HG02981 (cell line): ENCODE data around the gene CHST13.
"Not testable (repeated sequence)": the region's sequence is repeated elsewhere in the genome, so short reads cannot be mapped to it uniquely, and the experiment has no call there.

Experiments used
- ATAC-seq: cut with Tn5 transposase; IDR thresholded peaks from one replicate; pipeline ENCODE4 v1.9.1; 2021; ENCODE audit warnings: mild to moderate bottlenecking, moderate library complexity; ENCODE audit not compliant: unreplicated experiment

CHST13 gene

DNA sequence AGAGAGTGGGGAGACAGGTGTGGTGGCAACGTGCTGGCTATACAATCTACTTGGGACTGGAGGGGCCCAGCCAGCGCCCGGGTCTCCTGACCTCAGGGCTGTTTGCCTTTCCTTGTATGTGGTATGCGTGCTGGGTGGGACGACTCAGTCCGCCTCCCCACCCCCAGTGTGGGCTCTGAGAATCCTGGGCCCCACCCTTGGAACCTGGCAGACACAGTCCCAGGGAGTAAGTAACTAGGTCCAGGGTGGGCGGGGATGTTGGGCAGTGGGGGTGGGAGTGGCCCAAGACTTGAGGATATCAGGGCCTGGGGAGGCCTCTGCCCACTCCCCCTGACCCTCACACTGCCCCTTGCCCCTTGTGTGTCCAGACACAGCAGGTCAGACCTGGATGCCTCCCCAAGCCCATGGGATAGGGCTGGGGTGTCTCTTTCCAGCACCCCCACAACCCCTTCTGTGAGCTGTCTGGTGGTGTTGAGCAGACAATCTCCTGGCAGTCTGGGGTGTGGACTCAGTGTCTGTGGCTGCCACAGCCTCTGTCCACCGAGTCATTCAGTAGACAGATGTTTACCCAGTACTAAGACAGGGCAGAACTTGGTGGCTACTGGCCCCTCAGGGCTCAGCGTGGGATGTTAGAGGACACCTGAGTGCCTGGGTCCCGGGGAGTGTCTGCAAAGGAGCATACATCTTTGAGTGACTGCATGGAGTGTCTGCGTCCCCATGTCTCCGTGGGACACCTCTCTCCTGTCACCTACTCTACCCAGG is 1.3 kb downstream of the CHST13 start:
- ATAC-seq: no peak

DNA sequence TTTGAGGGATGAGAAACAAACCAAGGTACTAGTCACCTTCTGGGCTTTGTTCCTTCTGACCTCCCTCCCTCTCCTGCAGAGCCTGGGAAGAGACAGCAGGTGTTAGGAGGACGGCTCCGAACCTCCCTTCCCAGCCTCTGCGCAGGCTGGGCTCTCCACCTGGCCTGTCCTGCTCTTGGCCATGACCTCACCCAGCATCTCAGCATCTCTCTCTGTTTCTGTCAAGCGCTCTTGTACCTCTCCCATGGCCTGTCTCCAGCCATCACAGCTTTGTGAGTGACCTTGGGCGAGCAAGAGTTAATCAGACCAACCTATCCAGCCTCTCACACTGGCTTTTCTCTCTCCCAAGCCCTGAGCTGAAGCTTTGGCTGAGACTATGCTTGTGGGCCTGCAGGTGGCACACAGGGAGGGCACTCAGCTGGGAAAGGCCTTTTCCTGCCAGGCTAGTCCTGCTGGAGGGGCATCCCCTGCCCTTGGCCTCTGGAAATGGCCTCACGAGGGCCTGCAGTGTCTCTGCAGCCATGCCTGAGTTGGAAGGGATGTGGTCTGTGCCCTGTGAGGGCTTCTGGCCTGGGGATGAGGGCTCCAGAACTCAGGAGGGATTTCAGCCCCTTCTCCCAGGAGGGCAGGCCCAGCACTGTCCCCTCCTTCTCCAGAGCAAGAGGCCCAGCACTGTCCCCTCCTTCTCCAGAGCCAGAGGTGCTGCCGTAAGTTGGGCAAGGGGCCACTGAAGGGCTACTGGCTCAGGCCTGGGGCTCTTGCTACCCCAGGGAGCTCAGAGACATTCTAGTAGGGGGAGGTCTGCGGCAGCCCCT is 2.1 kb downstream of the CHST13 start:
- no peak for ATAC-seq

DNA sequence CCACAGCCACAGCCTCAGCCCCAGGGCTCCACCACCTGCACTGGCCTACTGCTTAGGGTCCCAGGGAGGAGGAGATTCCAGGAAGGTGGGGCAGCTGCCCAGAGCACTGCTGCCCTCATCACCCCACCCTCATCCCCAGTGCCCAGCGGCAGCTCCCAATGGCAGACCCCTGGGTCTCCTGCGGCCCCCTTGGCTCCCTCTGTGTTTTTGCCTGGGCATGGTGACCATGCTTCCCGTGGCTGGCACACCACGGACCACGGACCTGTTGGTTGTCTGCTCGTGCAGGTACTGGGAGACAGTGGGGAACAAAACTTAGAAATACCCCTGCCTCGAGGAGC is 2.7 kb downstream of the CHST13 start:
- no peak for ATAC-seq

DNA sequence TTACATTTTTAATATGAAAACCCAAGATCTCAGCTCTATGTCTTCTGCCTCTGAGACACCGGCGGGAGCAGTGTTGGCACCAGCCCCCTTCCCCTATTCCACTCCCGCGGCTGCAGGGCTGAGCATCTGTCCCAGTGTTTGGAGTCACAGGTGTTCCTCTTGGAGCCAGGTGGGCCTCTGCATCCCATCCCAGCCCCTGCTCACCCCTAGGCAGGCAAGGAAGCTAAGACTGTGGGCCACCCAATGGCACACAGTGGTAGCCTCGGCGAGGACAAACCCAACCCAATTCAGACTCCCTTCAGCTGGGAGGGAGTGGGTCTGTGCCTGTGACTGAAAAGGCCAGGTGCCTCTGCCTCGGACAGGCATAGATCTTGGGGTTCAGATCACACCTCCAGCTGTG is 3.1 kb downstream of the CHST13 start:
- no peak for ATAC-seq

DNA sequence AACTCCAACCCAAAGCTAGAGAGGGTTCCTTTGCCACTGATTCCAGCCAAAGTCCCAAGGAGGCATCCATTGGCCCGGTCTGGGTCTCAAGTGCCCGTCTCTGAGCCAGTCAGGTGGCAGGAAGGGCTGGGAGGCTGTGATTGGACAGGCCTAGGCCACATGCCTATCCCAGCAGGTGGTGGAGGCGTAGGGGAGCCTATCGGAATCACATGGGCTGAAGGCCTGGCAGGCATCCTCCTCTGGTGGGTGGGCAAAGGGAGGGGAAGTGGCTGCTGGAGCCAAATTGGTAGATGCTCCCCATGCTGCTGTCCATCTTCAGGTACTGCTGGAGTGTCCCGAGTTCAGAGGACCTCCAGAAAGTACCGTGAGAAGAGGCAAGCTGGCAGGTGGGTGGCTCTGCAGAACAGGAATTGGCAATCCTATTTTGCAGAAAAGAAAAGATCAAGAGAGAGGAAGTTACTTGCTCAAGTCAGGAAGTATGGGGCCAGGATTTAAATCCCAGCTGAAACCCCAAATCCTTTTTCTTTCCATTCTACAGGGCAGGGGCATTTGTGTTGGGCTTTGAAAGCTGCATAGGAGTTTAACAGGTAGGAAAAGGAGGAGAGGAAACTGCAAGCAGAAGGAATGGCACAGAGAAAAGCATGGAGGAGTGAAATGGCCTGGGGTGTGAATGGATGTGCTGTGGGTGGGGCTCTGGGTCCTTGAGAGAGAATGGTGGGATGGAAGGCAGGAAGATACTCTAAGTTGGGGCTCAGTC is 3.7 kb downstream of the CHST13 start:
- ATAC-seq: no peak

DNA sequence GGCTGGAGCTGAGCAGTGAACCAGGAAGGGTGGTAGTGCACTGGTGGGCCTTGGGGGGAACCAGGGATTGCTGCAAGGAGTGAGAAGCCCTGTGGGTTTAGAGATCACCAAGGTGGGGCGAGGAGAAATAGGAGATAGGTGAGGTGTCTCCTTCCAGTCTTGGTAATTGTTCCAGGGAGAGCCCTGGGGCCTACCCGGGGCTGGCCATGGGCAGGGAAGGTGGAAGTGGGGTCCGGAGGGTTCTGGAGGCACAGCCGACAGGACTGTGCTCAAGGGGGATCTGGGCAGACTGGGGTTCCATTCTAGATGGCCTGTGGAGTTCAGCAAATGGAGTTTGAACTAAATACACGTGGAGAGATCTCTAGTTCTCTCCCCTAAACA is 4.5 kb downstream of the CHST13 start:
- ATAC-seq: no peak

DNA sequence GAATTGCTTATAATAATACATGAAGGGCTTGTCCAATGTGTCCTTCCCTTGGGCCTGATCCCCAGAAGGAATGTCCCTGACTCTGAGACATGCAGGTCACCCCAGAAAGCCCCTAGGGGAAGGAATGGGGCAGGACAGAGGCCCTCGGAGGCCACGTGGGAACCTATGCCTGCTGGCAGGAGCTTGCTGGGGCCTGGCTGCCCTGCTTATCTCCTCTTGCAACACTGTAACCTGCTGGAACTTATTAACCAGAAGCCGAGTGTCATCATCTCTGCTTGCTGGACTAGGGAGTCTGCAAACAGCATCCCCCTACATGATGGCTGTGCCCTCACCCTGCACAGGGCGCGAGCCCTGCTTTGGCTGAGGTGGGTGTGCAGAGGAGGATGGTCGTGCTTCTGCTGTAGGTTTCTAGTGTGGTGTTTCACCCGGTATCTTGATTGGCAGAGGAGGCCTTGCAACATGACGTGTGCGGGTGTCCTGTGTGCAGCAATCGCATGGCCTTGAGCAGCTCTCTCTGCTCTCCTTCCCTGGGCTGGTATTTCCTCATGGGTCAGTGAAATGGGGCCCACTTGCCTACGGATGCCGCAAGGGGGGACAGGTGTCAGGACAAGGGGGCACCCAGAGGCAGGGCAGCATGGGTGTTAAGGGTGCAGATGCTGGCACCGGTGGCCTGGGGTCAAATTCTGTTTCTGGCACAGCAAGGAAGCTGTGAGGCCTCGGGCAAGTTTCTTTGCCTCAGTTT is 5.0 kb downstream of the CHST13 start:
- ATAC-seq: no peak

DNA sequence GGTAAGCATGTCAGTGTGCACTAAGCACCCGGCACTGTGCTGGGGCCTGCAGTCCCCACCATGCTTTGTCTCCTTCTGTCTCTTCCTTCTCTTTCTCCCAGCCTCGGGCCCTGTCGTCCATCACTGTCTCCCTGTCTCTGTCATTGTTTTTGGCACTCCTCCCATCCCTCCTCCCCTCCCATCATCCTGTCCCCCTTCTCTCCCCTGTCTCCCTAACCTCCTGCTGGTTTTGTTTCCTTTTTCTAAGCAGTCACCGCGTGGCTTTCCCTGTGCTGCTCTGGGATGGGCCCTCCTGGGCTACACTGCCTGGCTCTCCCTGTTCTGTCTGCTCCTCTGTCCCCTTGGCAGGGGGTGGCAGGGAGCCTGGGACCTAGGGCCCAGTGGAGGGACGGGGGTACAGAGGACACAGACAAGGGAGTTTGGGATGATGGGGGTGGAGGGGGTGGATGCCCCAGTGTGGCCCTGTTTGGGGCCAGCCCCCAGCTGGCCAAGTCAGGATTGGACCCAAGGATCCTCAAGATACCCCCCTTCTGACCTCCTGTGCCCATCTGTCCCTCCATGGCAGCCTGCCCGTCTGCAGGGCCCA is 5.7 kb downstream of the CHST13 start:
- ATAC-seq: no peak

DNA sequence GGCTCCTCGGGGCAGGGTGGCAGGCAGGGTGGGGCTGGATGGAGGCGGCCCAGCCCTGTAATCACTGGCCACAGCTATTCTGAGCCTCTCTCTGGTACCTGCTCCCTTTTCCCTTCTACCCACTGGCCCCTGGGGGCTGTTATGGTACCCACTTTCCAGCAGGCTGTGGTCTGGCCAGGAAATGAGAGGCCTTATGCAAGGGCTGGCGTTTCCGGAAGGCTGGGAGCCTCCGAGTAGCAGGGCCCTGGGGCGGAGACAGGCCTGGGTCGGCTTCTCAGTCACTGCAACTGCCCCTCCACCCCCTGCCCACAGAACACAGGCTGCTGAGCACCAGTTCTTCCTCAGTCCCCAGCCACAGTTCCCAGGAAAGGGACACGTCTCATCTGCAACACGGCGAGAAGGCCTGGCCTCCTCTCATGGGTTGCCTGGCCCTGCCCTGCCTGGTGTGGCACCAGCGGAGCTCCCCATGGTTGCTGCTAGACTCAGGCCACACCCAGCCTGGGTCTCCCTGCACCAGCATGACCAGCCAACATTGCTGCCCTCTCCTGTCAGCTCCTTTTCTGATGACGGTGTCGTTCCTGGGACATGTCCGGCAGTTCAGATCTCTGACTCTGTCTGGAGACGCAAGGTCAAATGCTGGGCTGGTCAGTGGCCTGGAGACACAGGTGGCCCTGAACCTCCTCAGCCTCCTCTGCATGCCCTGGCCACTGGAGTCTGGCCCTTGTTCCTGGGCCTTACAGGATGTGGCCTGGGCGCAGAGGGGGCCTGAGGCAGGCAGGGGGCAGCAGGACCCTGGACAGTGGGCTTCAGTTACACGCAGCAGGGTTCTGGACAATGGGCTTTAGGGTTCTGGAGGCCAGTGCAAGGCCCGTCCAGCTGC is 6.5 kb downstream of the CHST13 start:
- peak; percentile 49 for ATAC-seq

DNA sequence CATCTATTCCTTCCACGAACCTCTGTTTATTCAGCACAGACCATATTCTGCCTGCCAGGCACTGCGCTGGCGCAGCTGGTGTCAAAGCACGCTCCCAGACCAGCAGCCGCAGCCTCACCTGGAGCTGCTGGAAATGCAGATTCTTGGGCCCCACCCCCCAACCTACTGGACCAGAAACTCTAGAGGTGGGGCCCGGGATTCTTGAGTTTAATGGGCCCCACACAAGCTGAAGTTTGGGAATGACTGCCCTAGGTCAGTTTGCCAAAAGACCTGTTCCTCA is 7.0 kb downstream of the CHST13 start:
- ATAC-seq: no peak

DNA sequence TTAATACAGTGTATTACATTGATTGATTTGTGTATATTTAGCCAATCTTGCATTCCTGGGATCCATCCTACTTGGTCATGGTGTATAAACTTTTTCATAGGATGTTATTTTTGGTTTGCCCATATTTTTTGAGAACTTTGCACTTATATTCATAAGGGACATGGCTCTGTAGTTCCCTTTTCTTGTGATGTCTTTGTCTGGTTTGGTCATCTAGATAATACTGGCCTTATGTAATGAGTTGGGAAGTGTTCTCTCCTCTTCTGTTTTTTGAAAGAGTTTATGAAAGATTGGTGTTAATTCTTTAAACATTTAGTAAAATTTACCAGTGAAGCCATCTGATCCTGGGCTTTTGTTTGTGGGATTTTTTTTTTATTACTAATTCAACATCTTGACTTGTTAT is 9.6 kb downstream of the CHST13 start:
- no peak for ATAC-seq

DNA sequence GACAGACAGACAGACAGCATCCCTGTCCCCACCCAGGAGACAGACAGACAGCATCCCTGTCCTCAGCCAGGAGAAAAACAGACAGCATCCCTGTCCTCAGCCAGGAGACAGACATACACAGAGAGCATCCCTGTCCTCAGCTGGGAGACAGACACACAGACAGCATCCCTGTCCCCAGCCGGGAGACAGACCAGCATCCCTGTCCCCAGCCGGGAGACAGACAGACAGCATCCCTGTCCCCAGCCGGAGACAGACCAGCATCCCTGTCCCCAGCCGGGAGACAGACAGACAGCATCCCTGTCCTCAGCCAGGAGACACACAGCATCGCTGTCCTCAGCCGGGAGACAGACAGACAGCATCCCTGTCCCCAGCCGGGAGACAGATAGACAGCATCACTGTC is 10.8 kb downstream of the CHST13 start:
- not testable (repeated sequence) for ATAC-seq

DNA sequence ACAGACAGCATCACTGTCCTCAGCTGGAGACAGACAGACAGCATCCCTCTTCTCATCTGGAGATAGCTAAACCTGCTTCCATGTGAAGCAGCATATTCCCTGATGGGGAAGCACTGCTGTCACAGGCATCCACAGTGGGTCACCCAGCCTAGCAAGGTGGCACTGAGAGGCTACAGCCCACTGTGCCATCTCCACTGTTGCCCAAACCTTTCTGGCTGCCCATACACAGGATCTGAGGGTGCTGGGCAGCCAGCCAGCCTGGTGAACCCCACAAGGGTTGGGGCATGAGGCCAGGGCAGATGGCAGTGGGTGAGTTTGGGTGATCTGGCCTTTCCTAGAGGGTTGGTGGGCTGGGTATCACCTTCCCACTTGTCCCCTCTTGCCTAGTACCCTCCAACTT is 11.7 kb downstream of the CHST13 start:
- ATAC-seq: no peak

DNA sequence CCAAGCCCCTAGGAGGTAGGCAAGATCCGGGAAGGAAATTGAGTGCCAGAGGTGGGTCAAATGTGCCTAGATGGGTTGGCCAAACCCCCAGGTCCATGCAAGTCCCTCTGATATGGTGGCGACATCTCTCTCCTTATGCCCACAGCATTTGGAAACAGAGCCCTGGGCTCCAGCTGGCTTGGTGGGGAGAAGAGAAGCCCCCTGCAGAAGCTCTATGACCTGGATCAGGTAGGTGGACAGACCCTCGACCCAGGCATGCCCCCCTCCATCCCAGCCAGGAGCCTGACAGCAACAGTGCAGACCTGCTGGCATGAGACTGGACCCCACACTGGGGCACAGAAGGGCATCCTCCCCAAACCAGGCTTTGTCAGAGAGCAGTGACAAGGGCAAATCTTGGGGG is 12.2 kb downstream of the CHST13 start:
- ATAC-seq: no peak

DNA sequence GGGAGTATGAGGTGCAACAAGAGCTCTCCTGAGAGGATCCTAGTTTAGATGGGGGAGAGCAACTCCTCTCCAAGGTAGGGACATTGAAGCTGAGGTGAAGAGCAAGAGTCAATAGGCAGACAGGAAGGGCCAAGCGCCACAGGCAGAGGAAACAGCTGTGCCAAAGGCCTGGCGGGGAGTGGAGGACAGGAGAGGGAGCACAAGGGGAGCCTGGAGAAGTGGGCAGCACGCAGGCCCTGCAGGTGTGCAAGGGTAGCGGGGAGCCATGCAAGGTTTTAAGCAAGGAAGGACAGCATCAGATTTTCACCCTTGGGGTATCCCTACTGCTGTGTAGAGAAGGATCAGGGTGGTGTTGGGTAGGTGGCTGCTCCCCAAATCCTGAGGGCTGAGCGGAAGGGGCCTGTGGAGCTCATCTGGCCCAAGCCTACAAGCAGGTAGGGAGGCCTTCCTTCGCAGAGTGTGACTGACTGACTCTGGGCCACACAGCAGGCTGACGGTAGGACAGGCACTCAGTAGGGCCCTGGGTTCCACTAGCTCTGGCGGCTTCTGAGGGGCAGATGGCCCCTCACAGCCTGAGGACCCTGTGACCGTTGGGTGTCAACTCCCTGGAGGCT is 13.3 kb downstream of the CHST13 start:
- ATAC-seq: no peak

DNA sequence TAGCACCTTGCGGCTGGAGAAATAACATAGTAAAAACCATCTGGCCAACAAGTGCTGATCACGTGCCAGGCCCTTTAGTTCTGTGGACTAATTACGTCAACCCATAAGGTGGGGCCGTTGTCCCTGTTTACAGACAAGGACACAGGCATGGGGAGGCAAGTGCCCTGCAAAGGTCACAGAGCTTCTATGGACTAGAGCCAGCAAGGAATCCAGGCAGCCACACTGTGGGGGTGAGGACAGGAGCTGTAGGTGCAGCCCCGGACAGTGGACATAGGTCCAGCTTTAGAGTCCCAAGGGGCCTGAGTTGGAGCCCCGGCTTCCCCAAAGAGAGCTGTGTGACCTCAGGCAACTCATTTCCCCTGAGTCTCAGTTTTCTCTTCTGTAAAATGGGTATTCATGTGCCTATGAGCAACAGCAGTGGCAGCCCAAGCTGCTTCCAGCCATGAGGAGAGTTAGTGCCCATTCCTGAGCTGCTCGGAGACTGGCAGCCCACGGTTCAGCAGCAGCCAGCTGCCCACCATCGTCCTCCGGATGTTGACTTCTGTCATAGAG is 13.9 kb downstream of the CHST13 start:
- no peak for ATAC-seq

DNA sequence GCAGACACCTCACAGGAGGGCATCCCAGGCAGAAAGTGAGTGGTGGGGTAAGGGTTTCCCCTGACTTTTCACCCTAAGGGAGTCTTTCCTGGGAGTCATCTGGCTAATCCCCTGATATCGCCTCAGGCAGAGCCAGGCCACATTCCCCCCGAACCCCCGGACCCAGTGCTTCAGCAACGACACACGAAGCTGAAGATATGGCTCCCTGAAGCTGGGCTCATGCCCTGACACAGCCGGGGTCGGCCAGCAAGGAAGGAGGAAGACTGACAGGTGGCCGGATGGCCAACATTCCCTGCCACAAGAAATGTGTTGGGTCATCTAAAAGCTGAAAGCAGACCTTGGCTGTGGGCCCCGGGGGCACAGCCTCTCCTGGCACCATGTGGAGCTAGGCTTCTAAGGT is 14.4 kb downstream of the CHST13 start:
- ATAC-seq: no peak

DNA sequence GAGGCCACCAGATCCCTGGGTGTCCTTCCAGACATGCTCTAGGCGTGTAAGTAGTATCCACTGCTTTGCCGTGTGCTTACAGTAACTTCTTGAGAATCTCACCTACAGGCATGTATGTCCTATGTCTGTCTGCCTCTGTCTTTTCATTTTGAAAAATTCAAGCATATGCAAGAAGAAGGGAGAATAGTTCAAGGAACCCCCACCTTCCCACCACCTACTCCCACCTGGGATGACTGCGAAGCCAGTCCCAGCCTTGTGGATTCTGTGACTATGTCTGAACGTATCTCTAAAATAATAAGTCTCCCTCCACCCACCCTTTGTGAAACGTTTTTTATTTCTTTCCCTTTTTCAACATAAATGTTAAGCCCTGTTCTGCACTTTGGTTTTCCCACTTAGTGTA is 15.0 kb downstream of the CHST13 start:
- ATAC-seq: no peak

DNA sequence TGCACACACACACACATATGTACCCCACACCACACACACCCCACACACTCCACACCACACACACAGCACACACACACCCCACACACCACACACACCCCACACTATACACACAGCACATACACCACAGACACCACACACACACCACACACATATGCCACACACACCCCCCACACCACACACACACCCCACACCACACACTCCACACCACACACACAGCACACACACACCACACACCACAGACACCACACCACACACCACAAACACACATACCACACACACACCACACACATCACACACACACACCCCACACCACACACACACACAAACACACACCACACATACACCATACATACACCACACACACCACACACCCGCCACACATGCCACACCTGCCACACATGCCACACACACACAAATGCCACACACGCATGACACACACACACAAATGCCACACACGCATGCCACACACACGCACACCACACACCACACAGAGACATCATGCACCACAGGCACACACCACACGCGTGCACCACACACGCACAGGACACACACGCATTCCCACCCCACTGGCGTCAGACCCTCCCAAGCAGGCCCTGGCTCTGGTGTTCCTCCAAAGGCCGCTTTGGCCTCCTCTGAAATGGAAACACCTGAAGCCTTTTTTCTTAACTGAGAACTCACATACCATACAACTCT is 15.7 kb downstream of the CHST13 start:
- no peak for ATAC-seq
